C4-2B (cell line): ENCODE data around the gene GRK3.

ENCODE experiments used
- CTCF ChIP-seq: fragments of 450-650 bp; conservative IDR thresholded peaks from 2 replicates; pipeline ENCODE4 v1.5.1; 2017; ENCODE audit warnings: mild to moderate bottlenecking
- ZFX ChIP-seq: fragments of 450-650 bp; IDR thresholded peaks from 2 replicates; pipeline ENCODE4 v1.6.1; 2017

GRCh38 chr22:25742918-25743708, 178.6 kb downstream of the GRK3 start:
- TF ChIP-seq CTCF = no peak
- no peak for TF ChIP-seq ZFX
